Glomerular visceral epithelial cell (primary cell): ENCODE results near the gene ROBO2.

Experiments used
- DNase-seq: peaks from one replicate; pipeline ENCODE4 v3.0.0-alpha.2; 2016; ENCODE audit errors: extremely low spot score

The ROBO2 gene

DNA sequence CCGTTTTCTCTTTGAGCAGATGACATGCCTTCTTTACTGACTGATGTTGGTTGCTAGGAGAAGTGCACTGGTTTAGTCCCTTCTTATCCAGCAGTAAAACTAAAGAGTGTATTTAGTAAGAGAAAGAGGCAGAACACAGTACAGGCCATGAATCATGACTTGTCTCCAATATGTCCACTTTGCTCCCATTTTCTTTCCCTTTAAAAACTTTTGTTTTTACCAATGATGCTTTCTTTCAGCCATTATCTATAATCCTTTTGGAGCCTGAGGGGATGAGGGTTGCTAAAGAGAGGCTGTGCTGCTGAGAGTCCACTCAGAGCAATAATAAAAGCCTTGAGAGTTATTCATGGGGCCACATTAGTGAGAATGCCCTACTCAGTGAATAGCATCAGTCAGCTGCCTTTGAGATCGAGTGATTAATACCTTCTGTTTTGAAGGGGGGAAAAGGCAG, 12.2 kb downstream of the ROBO2 start:
- DNase-seq, result no peak

GRCh38 chr3:77052733-77053670, 13.1 kb downstream of the ROBO2 start:
- no peak for DNase-seq

DNA sequence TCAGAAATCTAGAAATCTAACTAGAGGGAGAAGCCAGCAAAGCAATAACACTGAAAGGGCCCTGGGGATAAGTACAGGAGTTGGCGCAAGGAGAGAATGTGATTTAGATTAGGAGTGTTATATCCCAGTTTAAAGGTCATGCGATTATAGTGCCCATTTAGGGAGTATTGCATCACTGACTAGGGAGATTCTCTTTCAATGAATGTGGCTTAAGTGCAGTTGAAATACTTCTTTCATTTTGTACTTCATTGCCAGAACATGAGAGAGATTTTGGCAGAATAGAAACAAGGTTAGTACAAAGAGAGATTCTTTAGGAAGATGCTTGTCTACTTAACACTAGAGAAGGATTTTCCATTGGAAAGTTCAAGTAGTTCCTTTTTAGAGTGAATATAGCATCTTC, 13.9 kb downstream of the ROBO2 start:
- no peak for DNase-seq

GRCh38 chr3:77055841-77056341, 16.0 kb downstream of the ROBO2 start:
- DNase-seq, result no peak

DNA sequence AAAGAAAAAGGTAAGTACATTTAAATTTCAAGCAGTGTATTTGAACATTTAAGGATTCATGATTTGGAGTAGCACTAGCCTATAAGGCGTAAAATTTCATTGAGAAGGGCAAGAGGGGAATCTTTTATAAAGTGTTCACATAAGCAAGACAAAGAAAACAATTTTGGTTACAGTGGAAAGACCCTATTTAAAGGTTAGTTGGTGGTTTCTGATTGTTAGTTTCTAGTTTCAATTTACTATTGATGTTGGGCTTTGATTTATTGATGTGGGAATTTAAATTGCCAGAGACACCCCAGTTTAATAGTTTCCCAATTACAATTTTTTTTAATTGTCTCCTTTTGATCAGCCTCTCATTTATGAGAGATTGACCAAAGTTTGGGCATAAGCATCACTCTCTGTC, 19.5 kb downstream of the ROBO2 start:
- DNase-seq, result no peak

- DNase-seq, result no peak
These were observed 23.5 kb downstream of the ROBO2 start for GRCh38 chr3:77063423-77063822.

GRCh38 chr3:77065750-77066149, 25.9 kb downstream of the ROBO2 start:
- no peak for DNase-seq

DNA sequence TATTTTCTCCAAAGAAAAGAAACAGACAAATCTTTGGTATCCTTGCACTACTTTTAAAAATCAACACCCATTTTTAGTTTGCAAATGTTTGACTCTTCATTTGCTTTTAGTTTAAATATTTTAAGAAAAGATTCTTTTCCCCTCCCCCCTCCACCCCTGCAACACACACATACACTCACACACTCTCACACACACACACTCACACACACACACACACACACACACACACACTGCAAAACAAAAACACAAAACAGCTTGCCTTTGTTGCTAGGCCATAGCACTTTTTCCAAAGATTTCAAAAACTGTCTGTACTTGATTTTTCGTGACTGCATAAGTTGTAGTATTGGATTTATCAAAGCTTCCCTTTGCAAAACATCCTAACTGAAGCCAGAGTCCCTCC, 26.9 kb downstream of the ROBO2 start:
- DNase-seq, result no peak

- no peak for DNase-seq
These were observed 28.9 kb downstream of the ROBO2 start for GRCh38 chr3:77068808-77069207.

DNA sequence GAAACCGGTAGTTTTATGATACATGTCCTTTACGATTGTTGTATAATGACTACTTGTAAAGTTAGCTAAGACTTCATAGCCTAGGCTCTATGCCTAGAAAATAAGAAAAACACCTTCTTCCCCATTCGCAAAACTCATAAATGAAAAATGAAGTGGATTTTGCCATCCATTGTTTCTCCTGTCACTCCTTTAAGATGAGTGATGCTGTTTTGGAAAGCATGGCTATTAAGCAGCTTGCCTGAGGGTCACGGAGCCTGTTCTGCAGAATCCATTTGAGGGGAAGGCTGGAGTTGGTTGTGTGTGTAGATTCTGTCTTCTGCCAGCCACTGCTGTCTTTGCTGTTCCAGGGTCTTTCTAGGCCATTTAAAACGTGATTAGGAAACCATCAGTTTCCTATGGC, 31.5 kb downstream of the ROBO2 start:
- no peak for DNase-seq

DNA sequence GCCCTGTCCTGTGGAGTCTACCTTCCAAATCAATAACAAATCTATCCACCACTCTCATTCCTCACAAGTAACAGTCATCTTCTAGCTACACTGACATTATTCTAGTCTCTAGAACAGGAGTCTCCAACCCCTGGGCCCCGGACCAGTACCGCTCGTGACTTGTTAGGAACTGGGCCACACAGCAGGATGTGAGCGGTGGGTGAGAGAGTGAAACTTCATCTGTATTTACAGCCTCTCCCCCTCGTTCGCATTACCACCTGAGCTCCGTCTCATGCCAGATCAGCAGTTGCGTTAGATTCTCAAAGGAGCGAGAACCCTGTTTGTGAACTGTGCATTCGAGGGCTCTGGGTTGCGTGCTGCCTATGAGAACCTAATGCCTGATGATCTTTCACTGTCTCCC, 31.9 kb downstream of the ROBO2 start:
- no peak for DNase-seq

DNA sequence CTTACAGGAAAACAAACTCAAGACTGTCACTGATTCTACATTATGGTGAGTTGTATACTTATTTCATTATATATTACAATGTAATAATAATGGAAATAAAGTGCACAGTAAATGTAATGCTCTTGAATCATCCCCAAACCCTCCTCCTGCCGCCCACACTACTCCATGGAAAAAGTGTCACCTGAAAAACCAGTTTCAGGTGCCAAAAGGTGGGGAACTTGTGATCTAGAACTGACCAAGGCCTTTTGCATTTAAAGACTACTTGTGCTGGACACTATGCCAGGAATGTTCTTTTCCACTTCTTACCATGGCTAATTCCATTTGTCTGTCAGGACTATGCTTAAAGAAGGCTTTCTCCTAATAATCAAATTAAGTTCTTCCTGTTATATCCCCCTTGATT, 32.3 kb downstream of the ROBO2 start:
- no peak for DNase-seq

- DNase-seq, result no peak
These were observed 38.4 kb downstream of the ROBO2 start for GRCh38 chr3:77078279-77078678.

- DNase-seq, result no peak
These were observed 40.2 kb downstream of the ROBO2 start for GRCh38 chr3:77079988-77080610.

DNA sequence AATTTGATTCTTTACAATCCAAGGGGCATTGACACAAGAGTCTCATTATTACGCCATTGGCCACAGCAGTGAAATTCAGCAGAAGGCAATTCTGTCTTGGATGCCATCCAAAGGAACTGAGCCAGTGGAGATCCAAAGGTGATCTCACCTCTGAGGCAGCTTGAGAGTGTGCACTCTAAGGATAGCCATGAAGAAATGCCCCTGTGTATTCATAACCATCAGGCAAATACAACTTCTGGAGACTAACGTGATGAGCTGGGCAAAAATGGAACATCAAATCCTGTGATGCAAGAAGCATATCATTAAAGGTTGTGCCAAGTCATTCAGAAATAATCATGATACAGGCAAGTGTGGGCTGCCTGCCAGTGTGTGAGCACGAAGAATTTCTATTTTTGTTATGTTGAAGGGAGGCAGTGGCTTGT, 41.4 kb downstream of the ROBO2 start:
- DNase-seq, result peak; percentile 85

GRCh38 chr3:77084511-77084910, 44.6 kb downstream of the ROBO2 start:
- no peak for DNase-seq

DNA sequence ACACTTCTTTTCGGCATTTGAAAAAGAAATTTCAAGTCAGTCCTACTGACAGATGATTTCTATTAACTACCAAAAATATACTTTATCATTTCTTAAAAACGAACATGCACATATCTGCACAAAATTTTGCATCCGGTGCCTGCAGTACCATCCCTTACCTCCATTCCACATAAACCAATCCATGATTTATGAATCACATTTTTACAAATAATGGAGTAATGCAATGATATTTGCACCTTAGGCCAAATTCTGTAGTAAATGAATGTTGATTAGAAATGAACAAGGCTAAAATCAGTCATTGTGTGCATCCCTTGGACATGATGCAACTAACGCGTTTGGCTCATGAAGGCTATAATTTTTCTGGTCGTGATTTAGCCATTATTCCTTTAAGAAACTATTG, 46.5 kb downstream of the ROBO2 start:
- DNase-seq, result no peak

DNA sequence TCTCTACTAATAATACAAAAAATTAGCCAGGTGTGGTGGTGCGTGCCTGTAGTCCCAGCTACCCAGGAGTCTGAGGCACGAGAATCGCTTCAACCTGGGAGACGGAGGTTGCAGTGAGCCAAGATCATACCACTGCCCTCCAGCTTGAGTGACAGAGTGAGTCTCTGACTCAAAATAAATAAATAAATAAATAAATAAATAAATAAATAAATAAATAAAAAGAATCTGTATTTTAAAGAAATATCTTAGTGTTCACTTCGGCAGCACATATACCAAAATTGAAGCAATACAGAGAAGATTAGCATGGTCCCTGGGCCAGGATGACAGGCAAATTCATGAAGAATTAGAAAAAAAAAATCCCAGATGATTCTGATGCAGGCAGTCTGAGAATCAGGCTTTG, 51.9 kb downstream of the ROBO2 start:
- DNase-seq, result no peak

GRCh38 chr3:77093101-77093500, 53.2 kb downstream of the ROBO2 start:
- DNase-seq, result no peak

- DNase-seq, result no peak
These were observed 56.2 kb downstream of the ROBO2 start for GRCh38 chr3:77096145-77096544.

- no peak for DNase-seq
These were observed 57.3 kb downstream of the ROBO2 start for GRCh38 chr3:77096966-77097890.
